PC-3 (cell line): Measurements from ENCODE around the gene EPHB3. TPM values are rescaled to one million over a fixed set of nuclear protein-coding genes. Genes with fewer than 3 reads are reported as not detected.

Source experiments
- ATAC-seq: fragments of 200-7000 bp; cut with Tn5 transposase; 2 replicates; pipeline ENCODE4 v1.9.1; 2020; ENCODE audit warnings: mild to moderate bottlenecking, moderate library complexity
- BruUV-seq: library from RNA; stranded (reverse); fragments of 400-500 nt; replicated peaks from 2 replicates; lab custom pipeline; 2021; lab: Mats Ljungman, UMichigan
- CTCF ChIA-PET: fragments of 300-600 bp; sonication (Branson Sonifier 250); formaldehyde crosslinking; loops from one replicate; lab custom pipeline; 2022; ENCODE audit warnings: antibody characterized with exemption; lab: Charles Lee
- POLR2A ChIA-PET: fragments of 300-600 bp; sonication (Branson Sonifier 250); formaldehyde crosslinking; loops from one replicate; lab custom pipeline; 2022; ENCODE audit warnings: antibody characterized with exemption; ENCODE audit not compliant: unreplicated experiment; lab: Charles Lee
- DNase-seq: peaks from one replicate; pipeline ENCODE4 v3.0.0-alpha.2; 2015
- H2AFZ ChIP-seq: fragments of 300-600 bp; sonication (generic); 2 replicates; pipeline ENCODE4 v1.6.0; 2016; ENCODE audit warnings: antibody characterized with exemption, low read length
- H3F3A ChIP-seq: fragments of 300-600 bp; sonication (generic); one replicate; pipeline ENCODE4 v1.6.0; 2017; ENCODE audit warnings: antibody characterized with exemption, low read length, control low read depth, mild to moderate bottlenecking; ENCODE audit not compliant: unreplicated experiment
- H3K27ac ChIP-seq: fragments of 300-600 bp; sonication (generic); 2 replicates; pipeline ENCODE4 v1.5.1; 2016; ENCODE audit warnings: mild to moderate bottlenecking, low read length
- H3K27me3 ChIP-seq: fragments of 300-600 bp; sonication (generic); 2 replicates; pipeline ENCODE4 v1.6.1; 2016; ENCODE audit warnings: low read length, mixed read lengths
- H3K36me3 ChIP-seq: fragments of 300-600 bp; sonication (generic); 2 replicates; pipeline ENCODE4 v1.6.1; 2016; ENCODE audit warnings: low read depth, mixed run types, low read length, mixed read lengths
- H3K4me1 ChIP-seq: fragments of 300-600 bp; sonication (generic); 2 replicates; pipeline ENCODE4 v1.5.1; 2016; ENCODE audit warnings: low read length; ENCODE audit not compliant: insufficient read depth
- H3K4me2 ChIP-seq: fragments of 300-600 bp; sonication (generic); 2 replicates; pipeline ENCODE4 v1.6.0; 2016; ENCODE audit warnings: low read length
- H3K4me3 ChIP-seq: fragments of 300-600 bp; sonication (generic); 2 replicates; pipeline ENCODE4 v1.5.1; 2016; ENCODE audit warnings: mild to moderate bottlenecking, low read length, mixed read lengths
- H3K79me2 ChIP-seq: fragments of 300-600 bp; sonication (generic); 2 replicates; pipeline ENCODE4 v1.6.1; 2017; ENCODE audit warnings: low read length, mixed read lengths
- H3K9ac ChIP-seq: fragments of 300-600 bp; sonication (generic); 2 replicates; pipeline ENCODE4 v1.6.0; 2016; ENCODE audit warnings: mild to moderate bottlenecking, low read length
- H3K9me2 ChIP-seq: fragments of 300-600 bp; sonication (generic); replicated peaks from 2 replicates; pipeline ENCODE4 v1.6.1; 2016; ENCODE audit warnings: mixed run types, low read length, mixed read lengths
- H3K9me3 ChIP-seq: fragments of 300-600 bp; sonication (generic); 2 replicates; pipeline ENCODE4 v1.6.1; 2016; ENCODE audit warnings: low read length, mixed read lengths
- H4K20me1 ChIP-seq: fragments of 300-600 bp; sonication (generic); 2 replicates; pipeline ENCODE4 v1.6.1; 2016; ENCODE audit warnings: low read length, mixed read lengths
- EZH2 ChIP-seq: fragments of 300-600 bp; sonication (generic); IDR thresholded peaks from one replicate; pipeline ENCODE4 v1.6.1; 2017; ENCODE audit warnings: antibody characterized with exemption, mild to moderate bottlenecking, low read length; ENCODE audit not compliant: unreplicated experiment
- EZH2phosphoT487 ChIP-seq: fragments of 300-600 bp; sonication (generic); IDR thresholded peaks from 2 replicates; pipeline ENCODE4 v1.6.1; 2018; ENCODE audit warnings: mild to moderate bottlenecking, antibody characterized with exemption, low read length, borderline replicate concordance
- intact Hi-C: fragments of 100-400 bp; cut with micrococcal nuclease; formaldehyde crosslinking; loops from 2 replicates; pipeline ENCODE4 v1.9.0; 2023
- total RNA-seq: library from RNA; depleted of rRNA; stranded (reverse); fragments of >200 nt; gene quantifications from 2 replicates; pipeline ENCODE4 v1.2.3, GENCODE V29; 2014
- TF ChIP-seq, protein P1 (sequence below): fragments of 300-600 bp; sonication (generic); conservative IDR thresholded peaks from 2 replicates; pipeline ENCODE4 v1.5.1; 2017; ENCODE audit warnings: antibody characterized with exemption, low read depth, mild to moderate bottlenecking, low read length

EPHB3 gene
- total RNA-seq, 1 experiment from 2014 or later, result 18.2 TPM

DNA sequence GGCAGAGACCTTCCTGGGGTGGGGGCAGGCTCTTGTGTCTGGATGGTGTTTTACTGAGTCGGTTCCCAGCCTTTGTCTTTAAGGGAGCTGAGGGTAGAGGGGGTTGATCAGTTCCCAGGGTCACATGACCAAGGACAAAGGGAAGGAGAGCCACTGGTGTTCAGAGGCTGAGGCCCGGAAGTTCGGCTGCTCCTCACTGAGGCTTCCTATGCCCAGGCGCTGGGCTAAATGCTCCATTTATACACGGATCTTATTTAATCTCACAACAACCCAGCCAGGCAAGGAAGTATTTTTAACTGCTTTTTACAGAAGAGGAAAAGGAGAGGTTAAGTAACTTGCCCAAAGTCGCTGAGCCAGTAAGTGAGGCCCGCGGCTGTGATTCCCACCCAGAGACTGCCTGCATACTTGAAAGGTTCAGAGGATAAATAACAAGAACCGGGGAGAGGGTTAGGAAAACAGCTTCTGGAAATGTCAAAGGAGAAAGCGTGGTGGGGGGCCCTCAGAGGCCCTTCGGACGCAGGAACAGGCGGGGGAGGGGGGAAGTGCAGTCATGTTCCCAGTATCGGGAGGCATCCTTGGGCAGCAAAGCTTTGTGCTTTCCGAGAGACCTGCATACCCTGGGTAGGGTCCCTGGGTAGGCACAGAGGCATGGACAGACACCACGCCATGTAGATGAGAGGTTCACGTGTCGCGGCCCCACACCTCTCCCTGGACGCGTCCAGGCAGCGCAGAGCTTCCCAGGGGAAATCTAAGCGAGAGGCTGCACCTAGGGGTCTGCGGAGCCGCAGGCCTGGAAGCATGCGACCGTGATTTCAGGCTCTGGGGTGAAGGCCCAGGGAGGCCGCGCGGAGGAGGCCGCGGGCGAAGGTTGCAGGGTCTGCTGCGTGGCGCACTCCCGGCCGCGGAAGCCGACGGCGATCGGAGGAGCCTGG, 21.3 kb downstream of the EPHB3 start:
- H3K9me2 ChIP-seq, result no peaks in the 10 kb centered on the region
- TF ChIP-seq, protein P1, sequence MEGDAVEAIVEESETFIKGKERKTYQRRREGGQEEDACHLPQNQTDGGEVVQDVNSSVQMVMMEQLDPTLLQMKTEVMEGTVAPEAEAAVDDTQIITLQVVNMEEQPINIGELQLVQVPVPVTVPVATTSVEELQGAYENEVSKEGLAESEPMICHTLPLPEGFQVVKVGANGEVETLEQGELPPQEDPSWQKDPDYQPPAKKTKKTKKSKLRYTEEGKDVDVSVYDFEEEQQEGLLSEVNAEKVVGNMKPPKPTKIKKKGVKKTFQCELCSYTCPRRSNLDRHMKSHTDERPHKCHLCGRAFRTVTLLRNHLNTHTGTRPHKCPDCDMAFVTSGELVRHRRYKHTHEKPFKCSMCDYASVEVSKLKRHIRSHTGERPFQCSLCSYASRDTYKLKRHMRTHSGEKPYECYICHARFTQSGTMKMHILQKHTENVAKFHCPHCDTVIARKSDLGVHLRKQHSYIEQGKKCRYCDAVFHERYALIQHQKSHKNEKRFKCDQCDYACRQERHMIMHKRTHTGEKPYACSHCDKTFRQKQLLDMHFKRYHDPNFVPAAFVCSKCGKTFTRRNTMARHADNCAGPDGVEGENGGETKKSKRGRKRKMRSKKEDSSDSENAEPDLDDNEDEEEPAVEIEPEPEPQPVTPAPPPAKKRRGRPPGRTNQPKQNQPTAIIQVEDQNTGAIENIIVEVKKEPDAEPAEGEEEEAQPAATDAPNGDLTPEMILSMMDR, result no peak
- TF ChIP-seq EZH2phosphoT487 (no peak), EZH2 (no peak)
- BruUV-seq, result no TSS peak
- H3K9ac ChIP-seq, result no peak overlapping the region
- no peak overlapping the region for H3K4me3 ChIP-seq
- no peaks in the 10 kb centered on the region for H3K9me3 ChIP-seq
- no peak overlapping the region for H3K4me2 ChIP-seq
- no peaks in the 10 kb centered on the region for H4K20me1 ChIP-seq
- no peak for DNase-seq
- no peaks in the 10 kb centered on the region for H3K4me1 ChIP-seq
- H3K27ac ChIP-seq, result no peak overlapping the region
- ChIA-PET CTCF (no interaction called here), POLR2A (no interaction called here)
- no peak for ATAC-seq
- no peaks in the 10 kb centered on the region for H3K27me3 ChIP-seq
- no peak overlapping the region for H2AFZ ChIP-seq
- H3K36me3 ChIP-seq, result peaks cover 4% of the 10 kb centered on the region
- no peaks in the 10 kb centered on the region for H3K79me2 ChIP-seq
- no peaks in the 10 kb centered on the region for H3F3A ChIP-seq
- intact Hi-C loops, result no loop called here

GRCh38 chr3:184583578-184584451, 22.2 kb downstream of the EPHB3 start:
- no peak overlapping the region for H3K4me3 ChIP-seq
- H3K27ac ChIP-seq, result no peak overlapping the region

More at GRCh38 chr3:184583578-184584451, 22.2 kb downstream of the EPHB3 start:
- no peaks in the 10 kb centered on the region for H4K20me1 ChIP-seq
- H2AFZ ChIP-seq, result no peak overlapping the region
- intact Hi-C loops, result no loop called here
- peaks cover 4% of the 10 kb centered on the region for H3K36me3 ChIP-seq
- H3K4me1 ChIP-seq, result no peaks in the 10 kb centered on the region
- no peak for TF ChIP-seq EZH2
- no peak for TF ChIP-seq EZH2phosphoT487
- TF ChIP-seq, protein P1, result 0 out of 2 replicates have a peak, but pooled peaks have one; percentile 25
- H3K79me2 ChIP-seq, result no peaks in the 10 kb centered on the region
- DNase-seq (no peak), ATAC-seq (no peak)
- no TSS peak for BruUV-seq
- H3K9me3 ChIP-seq, result no peaks in the 10 kb centered on the region
- H3K9me2 ChIP-seq, result no peaks in the 10 kb centered on the region
- POLR2A ChIA-PET, result no interaction called here
- no peak overlapping the region for H3K4me2 ChIP-seq
- CTCF ChIA-PET, result no interaction called here
- H3K27me3 ChIP-seq, result no peaks in the 10 kb centered on the region
- no peaks in the 10 kb centered on the region for H3F3A ChIP-seq
- no peak overlapping the region for H3K9ac ChIP-seq
